Measurements from ENCODE around the gene SMC3.
"Not testable (repeated sequence)": the region's sequence is repeated elsewhere in the genome, so short reads cannot be mapped to it uniquely, and the experiment has no call there.

Gene SMC3

GRCh38 chr10:110597476-110597875 lies 30.0 kb downstream of the SMC3 start:
- no peak for DNase-seq

GRCh38 chr10:110600487-110601101 lies 33.1 kb downstream of the SMC3 start:
- DNase-seq, result peak; percentile 49

GRCh38 chr10:110601581-110601980 lies 34.1 kb downstream of the SMC3 start:
- no peak for DNase-seq

- DNase-seq, result no peak
Measured at GRCh38 chr10:110608087-110608486, 40.6 kb downstream of the SMC3 start.

- DNase-seq, result no peak
Measured at GRCh38 chr10:110609605-110610004, 42.1 kb downstream of the SMC3 start.

GRCh38 chr10:110610308-110610774 lies 42.8 kb downstream of the SMC3 start:
- no peak for DNase-seq

- DNase-seq, result not testable (repeated sequence)
Measured at GRCh38 chr10:110610781-110611180, 43.3 kb downstream of the SMC3 start.

- DNase-seq, result no peak
Measured at GRCh38 chr10:110612087-110612486, 44.6 kb downstream of the SMC3 start.

GRCh38 chr10:110612629-110613028 lies 45.1 kb downstream of the SMC3 start:
- no peak for DNase-seq

GRCh38 chr10:110613341-110613995 lies 46.0 kb downstream of the SMC3 start:
- no peak for DNase-seq

GRCh38 chr10:110613996-110614495 lies 46.6 kb downstream of the SMC3 start:
- no peak for DNase-seq

GRCh38 chr10:110615057-110615747 lies 47.7 kb downstream of the SMC3 start:
- DNase-seq, result no peak

GRCh38 chr10:110616493-110617033 lies 49.1 kb downstream of the SMC3 start:
- DNase-seq, result no peak

- DNase-seq, result no peak
Measured at GRCh38 chr10:110617425-110618229, 50.1 kb downstream of the SMC3 start.

- DNase-seq, result no peak
Measured at GRCh38 chr10:110618230-110618610, 50.7 kb downstream of the SMC3 start.

- DNase-seq, result no peak
Measured at GRCh38 chr10:110619514-110620397, 52.3 kb downstream of the SMC3 start.

- no peak for DNase-seq
Measured at GRCh38 chr10:110620398-110620719, 52.9 kb downstream of the SMC3 start.

GRCh38 chr10:110623316-110623715 lies 55.8 kb downstream of the SMC3 start:
- not testable (repeated sequence) for DNase-seq

- DNase-seq, result no peak
Measured at GRCh38 chr10:110625356-110625894, 57.9 kb downstream of the SMC3 start.

- DNase-seq, result no peak
Measured at GRCh38 chr10:110625951-110626855, 58.7 kb downstream of the SMC3 start.

Measured in amniotic stem cell (primary cell).